GM12891 (cell line): Measurements from ENCODE around the gene ATG7.

Experiments
- POLR2A ChIP-seq: IDR thresholded peaks from 2 replicates; pipeline ENCODE4 v1.6.1; 2011; ENCODE audit warnings: low read depth, low read length, control low read depth
- POLR2AphosphoS5 ChIP-seq: IDR thresholded peaks from 2 replicates; pipeline ENCODE4 v1.6.1; 2011; ENCODE audit warnings: low read depth, low read length, control low read depth
- TAF1 ChIP-seq: IDR thresholded peaks from 2 replicates; pipeline ENCODE4 v1.6.1; 2011; ENCODE audit warnings: low read depth, low read length, control low read depth

DNA sequence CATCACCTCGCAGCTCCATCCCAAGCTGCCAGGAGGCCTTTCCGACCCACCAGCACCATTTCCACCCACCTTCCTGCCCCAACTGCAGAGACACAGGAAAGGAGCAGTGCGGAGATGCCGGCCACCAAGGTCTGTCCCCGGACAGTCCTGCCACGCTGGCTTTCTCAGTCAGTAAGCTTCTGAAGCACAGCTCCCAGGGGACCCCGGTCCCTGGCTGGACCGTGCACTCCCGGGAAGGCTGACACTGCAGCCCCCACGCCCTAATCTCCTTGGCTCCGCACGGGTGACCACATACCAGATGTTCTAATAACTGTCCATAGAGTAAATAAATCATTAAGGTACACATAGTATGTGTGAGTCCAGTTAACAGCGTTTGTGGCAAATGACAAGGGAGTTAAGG lies 298.1 kb downstream of the ATG7 start:
- TF ChIP-seq TAF1 (no peak), POLR2A (no peak), POLR2AphosphoS5 (no peak)
